Stimulated activated CD4-positive, alpha-beta T cell treated with anti-CD3 and anti-CD28 coated beads, Interleukin-12 subunit alpha, Interleukin-12 subunit beta, amount 100 ng/mL, for 48 hours (primary cell): ENCODE measurements around the gene HDGF.

ENCODE experiments used
- DNase-seq, 3 donors: peaks; one replicate each; pipeline ENCODE4 v3.0.0-alpha.2; 2020; ENCODE audit warnings: low read depth in 2 of 3, low spot score in 1 of 3

HDGF gene

DNA sequence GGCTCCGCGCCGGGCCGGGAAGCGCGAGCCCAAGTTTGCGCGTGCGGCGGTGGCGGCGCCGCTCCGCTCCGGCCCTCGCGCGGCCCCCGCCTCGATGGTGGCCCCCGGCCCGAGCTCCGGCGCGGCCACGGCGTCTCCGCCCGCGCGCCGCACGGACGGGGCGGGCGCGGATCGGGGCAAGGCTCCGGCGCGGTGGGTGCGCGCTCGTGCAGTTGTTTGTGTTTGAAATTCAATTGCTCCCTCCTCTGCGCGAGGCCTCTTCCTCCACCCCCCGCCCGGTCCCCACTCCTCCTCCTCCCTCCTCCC lies at the start of gene HDGF:
HDGF (minus strand) TSS at position 225 of the 306 bp plus-strand sequence. CDS start 246 bp downstream, outside the sequence.
- DNase-seq: no peak

DNA sequence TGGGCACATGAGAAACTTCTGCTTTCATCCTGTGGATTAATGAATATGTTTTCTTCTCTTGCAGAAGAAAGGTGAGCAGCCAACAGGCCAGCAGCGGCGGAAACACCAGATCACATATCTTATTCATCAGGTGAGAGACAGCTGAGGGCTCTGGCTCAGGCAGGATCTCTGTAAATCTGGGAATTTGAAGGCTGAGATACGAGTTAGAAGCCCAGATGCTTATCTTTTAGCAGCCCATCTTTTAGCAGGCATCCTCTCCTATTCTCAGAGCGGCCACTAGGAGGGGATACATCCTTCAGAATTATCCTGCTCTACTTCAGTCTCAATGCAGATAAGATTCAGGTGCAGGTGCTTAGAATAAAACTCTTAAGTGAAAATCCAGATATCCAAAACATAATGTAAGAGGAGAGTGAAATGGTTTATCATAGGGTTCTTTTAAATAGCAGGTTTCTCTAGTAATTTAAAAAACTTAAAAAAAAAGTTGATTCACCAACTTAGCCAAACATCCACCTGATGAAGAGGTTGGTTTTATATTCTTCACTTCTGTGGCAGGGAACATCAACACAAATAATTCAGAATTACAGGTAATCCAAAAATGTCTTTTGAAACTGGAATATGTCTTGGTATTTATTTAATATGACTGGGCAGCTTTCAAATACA lies 45.9 kb upstream of the HDGF start:
- DNase-seq: peak in 1 of 3 donors; percentile 59

DNA sequence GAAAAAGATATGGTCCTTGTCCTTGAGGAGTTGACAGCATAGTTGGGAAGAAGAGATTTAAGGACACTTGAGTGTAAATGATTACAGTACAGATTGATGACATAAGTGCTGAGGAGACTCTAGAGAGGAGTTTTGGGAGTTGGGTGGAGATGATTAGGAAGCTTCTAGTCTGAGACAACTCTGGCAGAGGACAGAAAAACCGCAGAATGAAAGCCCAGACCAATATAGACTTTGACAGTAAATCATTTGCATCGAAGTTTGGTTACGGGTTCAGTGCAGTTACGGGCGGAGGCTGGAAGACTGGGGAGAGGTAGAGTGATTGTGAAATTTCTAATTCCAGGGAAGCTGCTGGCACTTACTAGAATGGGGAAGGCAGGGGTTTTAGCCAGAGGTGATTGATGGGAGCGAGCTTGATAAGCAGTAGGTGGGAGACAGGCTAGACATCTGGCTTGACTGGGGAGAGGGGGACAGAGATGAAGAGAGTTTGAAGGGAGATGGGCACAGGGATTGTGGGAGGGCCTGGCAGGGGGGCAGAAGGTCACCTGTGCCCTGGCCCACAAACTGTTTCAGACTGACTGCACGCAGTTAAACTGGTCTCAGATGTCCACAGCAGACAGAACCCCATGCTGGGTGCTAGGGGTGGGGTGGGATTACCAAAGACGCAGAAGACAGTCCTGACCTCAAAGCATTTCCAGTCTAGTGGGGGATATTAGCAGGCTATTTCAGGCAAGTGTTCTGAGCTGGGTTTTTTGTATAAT lies 45.0 kb upstream of the HDGF start:
- DNase-seq: no peak

DNA sequence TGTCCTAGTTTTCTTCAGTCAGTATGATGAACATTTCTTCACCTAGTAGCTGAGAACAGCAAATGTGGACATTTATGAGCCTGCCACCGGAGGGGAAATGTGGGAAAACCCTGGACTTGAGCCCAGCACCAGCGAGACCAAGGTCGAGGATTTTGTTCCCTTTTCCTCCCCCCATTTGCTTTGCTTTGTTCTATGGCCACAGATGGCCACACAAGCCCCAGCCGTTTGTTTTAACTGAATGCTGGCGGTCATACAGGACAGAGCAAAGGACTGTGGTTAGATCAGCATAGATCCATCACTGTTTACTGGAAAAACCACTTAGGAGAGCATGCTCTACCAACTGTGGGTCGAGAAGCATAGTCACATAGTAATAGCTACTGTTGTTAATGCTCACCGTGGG lies 44.3 kb upstream of the HDGF start:
- DNase-seq: no peak

DNA sequence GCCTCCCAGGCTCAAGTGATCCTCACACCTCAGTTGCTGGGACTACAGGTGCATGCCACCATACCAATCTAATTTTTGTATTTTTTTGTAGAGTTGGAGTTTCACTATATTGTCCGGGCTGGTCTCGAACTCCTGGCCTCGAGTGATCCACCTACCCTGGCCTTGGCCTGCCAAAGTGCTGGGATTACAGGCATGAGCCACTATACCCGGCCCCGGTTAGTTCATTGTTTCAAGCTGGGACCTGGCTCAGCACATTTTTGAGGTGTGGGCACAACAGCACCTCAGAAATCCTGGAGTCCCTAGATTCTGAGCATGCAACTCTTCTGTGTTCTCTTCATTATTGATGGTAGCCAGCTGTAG lies 43.9 kb upstream of the HDGF start:
- no peak for DNase-seq

DNA sequence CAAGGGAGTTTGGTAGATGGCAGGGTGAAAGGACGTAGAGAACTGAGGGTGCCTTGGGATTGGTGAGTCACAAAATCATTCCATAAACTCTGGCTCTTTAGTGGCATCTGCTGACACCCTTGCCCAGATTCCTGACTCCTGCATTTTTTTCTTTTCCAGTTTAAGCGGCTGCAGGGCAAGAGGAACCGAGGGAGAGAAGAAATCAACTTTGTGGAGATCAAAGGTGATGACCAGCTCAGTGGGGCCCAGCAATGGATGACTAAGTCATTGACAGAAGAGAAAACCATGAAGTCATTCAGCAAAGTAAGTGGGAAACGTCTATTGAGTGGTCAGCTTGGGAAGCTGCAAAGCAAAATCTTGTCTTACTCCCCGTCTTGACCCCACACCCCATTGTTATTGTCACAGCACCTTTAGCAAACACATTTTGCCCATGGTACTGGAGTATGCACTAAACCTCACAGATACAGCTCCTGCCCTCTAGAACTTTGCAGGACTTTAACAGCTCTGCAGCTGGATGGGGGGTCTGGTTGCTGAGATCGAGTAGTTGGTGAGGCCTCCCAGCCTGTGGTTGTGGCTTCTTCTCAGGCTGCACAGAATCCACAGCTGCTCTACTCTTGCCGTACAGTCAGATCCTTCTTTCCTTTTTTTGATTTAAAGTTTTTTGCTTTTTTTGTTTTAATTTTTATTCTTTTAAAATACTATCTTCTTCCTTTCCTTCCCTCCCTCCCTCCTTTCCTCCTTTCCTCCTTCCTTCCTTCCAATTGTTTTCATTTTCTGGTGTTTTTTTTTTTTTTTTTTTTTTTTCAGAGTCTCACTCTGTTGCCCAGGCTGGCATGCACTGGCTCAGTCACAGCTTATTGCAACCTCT lies 43.3 kb upstream of the HDGF start:
- no peak for DNase-seq

DNA sequence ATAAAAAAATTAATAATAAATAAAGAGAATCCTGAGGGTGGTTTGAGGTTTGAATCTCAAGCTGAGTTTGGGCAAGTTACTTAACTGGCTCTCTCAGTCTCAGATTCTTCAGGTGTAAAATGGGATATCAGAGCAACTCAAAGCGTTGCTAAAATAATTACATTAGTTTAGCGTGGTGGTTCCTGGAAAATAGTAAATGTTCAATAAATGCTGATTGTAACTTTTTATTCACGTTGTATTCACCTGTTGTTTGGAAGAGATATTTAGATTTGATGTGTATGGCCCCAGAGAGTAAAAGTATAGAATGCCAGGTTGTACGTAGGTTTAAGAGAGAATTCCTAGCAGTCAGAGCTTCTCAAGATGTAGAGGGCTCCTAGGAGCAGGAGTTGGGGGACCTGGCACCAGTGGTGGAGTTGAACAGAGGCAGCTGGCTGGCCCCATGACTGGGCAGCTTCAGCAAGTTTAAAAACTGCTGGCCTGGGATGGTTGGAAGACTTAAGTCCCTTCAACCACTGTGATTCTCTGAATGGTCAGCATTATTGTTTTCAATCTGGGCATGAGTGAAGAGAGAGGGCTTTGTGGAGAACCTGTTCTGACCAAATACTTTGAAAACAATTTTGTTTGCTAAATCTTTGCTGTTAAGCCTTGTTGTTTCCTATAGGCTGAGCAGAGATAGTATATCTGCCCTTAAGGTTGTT lies 38.3 kb upstream of the HDGF start:
- no peak for DNase-seq

DNA sequence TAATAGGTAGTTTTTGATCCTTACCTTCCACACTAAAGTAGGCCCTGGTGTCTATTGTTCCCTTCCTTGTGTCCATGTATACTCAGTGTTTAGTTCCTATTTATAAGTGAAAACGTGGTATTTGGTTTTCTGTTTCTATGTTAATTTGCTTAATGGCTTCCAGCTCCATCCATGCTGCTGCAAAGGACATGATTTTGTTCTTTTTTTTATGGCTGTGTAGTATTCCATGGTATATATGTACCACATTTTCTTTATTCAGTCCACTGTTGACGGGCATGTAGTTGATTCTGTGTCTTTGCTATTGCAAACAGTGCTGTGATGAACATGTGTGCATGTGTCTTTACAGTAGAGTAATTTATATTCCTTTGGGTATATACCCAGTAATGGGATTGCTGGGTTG lies 36.7 kb upstream of the HDGF start:
- no peak for DNase-seq

DNA sequence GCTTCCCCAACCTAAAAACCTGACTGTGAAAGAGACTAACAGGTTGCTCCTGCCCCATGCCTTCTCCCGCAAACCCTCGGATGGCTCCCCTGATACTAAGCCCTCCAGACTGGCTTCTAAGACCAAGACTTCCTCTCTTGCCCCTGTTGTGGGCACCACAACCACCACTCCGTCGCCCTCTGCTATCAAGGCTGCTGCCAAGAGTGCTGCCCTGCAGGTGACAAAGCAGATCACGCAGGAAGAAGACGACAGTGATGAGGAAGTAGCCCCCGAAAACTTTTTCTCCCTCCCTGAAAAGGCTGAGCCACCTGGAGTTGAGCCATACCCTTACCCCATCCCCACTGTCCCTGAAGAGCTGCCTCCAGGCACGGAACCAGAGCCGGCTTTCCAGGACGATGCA lies 35.2 kb upstream of the HDGF start:
- DNase-seq: no peak

DNA sequence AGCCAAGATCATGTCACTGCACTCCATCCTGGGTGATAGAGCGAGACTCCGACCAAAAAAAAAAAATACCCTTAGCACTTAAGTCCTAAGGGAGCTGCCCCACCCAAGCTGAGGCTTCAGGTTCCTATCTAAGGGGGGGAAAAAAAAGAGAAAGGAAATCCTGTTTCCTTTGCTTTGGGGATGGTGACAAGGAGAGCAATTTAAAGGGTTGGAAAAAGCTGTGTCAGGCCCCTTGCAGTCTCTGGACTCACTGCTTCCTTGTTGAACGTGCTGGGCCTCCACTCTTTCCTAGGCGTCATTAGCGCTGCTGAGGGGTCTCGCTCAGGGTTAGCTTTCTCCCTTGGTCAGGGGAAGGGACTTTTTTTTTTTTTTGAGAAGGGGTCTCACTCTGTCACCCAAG lies 34.0 kb upstream of the HDGF start:
- DNase-seq: no peak

DNA sequence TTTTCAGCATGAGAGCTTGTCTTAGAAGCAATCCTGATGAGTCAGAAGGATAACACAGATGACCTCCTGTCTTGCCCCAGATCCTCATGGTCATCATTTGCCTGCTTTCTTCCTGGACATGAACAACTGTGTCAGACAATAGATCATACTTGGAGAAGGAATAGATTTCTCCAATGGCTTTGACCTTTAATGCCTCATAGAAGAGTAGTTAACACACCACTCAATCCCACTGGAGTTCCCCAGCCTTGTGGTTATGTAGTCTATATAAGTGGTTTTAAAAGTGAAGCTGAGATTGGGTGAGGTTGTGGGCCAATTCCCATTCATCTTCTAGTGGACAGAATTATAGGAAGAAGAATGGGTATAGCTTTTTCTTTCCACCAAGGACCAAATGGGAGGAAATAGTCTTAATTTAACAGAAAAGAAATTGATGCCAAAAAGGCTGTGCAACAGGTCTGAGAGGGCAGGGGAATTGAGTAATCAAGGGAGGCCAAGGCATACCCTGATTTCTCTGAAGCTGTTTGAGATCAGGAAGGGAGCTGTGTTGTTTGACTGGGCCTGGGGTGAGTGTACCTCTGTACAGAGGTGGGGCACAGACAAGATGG lies 30.2 kb upstream of the HDGF start:
- no peak for DNase-seq

DNA sequence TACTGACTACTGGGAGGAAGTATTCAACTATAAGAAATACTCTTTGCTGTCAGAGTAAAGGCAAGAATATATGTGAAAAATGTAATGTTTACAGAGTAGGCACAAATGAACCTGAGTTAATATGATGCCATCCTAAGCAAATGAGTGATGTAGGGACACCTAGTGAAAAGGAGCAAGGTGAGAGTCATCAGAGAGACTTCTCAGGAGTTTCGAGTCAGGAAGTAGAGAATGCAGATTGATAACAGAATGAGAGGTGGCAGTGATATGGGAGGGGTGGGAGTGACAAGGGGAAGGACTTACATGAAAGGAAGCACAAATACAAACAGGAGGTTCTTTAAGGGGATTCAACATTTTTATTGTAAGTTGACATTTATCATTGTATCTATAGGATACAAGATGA lies 26.1 kb upstream of the HDGF start:
- no peak for DNase-seq

DNA sequence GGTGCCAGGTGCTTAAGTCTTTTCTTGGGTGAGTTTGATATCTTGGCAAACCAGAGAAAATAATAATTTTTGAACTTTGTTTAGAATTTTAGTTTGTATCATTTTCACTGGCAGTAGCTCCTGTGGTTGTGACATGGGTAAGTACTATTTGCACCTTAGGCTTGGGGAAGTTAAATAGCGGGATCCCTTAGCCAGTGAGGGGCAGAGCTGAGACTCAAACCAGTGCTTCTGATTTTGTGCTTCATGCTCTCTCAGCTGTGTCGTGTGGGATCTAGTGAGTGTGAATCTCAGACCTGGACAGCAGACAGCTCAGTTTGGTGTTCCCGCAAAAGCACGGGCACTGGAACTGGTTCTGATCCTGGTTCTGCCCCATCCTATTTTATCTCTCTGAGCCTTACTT lies 25.5 kb upstream of the HDGF start:
- no peak for DNase-seq

DNA sequence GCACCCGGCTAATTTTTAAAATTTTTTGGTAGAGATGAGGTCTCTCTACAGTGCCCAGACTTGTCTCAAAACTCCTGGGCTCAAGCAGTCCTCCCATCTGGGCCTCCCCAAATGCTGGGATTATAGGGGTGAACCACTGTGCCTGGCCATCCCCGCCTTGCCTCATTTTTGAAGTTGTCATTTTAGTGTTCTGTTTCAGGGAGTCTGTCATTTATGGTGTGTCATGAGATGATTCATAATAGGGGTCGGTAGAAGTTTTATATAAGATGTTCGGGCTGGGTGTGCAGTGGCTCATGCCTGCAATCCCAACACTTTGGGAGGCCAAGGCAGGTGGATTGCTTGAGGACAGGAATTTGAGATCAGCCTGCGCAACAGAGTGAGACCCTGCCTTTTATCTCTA lies 24.3 kb upstream of the HDGF start:
- DNase-seq: no peak

DNA sequence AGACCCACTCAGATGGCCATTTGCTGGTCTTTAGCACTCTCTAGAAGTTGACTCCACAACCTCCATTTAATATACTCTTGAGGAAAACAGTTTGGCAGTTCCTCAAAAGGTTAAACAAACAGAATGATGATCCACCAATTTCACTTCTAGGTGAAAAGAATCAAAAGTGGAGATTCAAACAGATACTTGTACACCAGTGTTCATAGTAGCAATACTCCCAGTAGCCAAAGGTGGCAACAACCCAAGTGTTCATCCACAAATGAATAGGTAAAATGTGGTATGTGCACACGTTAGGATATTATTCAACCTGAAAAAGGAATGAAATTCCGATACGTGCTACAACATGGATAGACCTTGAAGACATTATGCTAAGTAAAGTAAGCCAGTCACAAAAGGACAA lies 22.1 kb upstream of the HDGF start:
- DNase-seq: no peak

DNA sequence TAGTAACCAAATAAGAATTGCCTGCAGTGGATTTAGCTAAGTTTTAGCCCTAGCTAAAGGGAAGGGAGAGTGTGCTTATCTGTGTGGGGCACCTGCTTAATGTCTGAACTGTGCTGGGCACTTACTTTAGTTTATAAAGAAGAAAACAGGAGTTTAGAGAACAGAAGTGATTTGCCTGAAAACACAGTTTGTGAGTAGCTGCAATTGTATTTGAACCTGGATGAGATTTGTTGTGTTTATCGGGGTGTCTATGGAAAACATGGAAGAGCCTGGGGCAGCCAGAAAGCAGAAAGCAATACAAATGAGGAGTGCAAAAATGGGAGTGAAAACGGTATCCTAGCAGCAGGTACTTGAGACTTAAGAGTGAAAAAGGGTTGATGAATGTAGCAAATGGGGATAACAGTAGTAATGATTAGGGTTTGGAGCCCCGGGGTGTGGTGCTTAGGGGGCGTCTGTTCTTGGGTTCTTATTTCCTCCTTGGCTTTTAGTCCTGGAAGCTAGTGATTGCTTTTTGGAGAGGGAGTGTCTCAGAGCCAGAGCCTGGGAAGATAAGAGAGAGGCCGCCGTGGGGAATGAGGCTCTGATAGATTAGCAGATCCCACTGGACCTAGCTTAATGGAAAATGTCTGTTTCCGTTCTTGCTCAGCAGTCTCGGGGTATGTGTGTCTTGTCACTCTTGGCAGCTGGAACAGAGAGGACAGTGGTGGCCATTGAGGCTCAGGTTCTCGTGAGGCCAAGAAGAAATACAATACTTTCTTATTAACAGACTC lies 21.4 kb upstream of the HDGF start:
- no peak for DNase-seq

DNA sequence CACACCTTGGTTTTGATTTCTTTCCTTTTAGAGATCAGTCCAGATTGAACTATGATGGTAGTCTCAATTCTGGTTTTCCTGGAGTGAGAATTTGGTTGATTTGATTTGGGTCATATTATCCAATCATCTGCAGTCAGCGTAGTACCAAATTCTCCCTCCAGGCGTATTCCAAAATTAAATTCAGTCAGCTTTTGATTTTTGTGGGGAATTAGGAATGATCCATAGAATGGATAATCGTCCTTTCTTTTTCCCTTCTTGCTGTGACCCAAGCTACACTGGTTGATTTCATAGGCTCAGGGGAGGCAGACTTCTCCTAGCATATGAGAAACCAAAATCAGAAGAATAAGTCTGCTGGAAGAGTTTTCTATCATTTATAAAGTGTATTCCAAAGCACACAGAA lies 20.7 kb upstream of the HDGF start:
- no peak for DNase-seq

DNA sequence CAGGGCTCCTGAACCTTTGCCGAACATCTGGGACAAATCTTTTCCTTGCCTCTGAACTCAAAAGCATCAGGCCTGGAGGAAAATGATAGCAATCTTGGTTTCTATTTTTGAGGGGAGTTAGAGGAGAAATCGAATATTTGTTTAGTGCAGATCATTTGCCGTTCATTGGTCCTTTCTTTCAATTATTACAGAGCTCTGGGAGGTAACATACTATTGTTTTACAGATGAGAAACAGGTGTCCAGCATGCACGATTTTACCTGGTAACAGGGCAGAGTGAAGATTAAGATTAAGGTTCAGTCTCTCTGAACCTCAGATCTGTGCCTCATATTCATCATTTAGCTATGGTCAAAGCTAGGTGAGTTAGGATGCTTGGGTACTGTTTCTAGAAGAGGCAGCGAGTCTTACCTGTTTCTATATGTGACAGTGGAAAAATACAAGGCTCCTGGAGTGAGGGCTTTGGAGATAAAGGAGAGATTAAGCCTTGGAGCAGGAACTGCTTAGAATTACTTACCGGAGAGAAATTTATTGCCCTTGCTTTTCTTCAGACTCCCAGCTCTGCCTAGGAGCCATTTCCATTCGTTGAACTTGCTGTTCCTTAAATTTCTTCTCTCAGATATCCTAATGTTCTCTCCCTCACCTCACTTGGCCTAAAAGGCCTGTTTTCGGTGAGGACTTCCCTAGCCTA lies 17.3 kb upstream of the HDGF start:
- no peak for DNase-seq

DNA sequence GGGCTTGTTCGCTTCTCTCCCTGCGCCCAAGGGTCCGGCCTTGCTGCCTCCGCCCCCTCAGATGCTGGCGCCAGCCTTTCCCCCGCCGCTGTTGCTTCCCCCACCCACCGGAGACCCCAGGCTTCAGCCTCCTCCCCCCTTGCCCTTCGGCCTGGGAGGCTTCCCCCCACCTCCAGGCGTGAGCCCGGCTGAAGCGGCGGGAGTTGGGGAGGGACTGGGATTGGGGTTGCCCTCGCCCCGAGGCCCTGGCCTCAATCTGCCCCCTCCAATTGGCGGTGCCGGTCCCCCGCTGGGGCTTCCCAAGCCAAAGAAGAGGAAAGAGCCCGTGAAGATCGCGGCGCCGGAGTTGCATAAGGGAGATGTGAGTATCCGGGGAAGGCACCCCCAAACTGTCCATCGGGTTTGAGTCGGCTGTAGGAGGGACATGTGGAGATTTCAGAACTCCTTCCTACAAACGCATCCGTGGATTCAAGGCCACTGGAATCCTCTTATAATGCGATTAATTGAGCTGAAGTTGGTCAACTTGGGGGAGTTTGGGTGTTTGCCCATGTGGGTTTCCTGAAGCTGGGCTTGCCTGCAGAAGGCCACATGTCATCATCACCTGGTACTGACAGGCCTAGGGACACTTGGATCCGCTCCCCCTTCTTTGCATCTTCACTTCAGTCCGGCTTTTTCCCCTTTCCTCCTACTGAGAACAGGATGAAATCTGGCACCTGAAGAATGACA lies 16.6 kb upstream of the HDGF start:
- DNase-seq: no peak
